Activated T-helper 1 cell treated with anti-CD3 and anti-CD28 coated beads, Interleukin-12 subunit alpha, Interleukin-12 subunit beta, Interleukin-2, Interleukin-4 antibody, amounts not matched to agents 30 ng/mL and 10 ng/mL and 1 ng/mL, durations not matched to agents 14 hours and 24 hours and 36 hours (primary cell): Measurements from ENCODE around the gene KCND3. TPM values are rescaled to one million over a fixed set of nuclear protein-coding genes. Genes with fewer than 3 reads are reported as not detected.
"Not testable (repeated sequence)": the region's sequence is repeated elsewhere in the genome, so short reads cannot be mapped to it uniquely, and the experiment has no call there.

Source experiments
- DNase-seq: peaks from one replicate; pipeline ENCODE4 v3.0.0; 2021; ENCODE audit warnings: low spot score
- H3K27ac Mint-ChIP-seq: one replicate; pipeline ENCODE4 v1.8.0; 2021; ENCODE audit warnings: mild to moderate bottlenecking, mixed read lengths
- H3K27me3 Mint-ChIP-seq: one replicate; pipeline ENCODE4 v1.8.0; 2022; ENCODE audit warnings: mild to moderate bottlenecking, moderate library complexity, mixed read lengths; ENCODE audit not compliant: insufficient read depth
- H3K36me3 Mint-ChIP-seq: one replicate; pipeline ENCODE4 v1.8.0; 2021; ENCODE audit warnings: low read depth, mixed read lengths
- H3K4me1 Mint-ChIP-seq: one replicate; pipeline ENCODE4 v1.8.0; 2021; ENCODE audit warnings: low read depth, mixed read lengths
- H3K4me3 Mint-ChIP-seq: one replicate; pipeline ENCODE4 v1.8.0; 2021; ENCODE audit warnings: mild to moderate bottlenecking, moderate library complexity, mixed read lengths
- H3K9me3 Mint-ChIP-seq: one replicate; pipeline ENCODE4 v1.8.0; 2021; ENCODE audit warnings: mixed read lengths
- intact Hi-C: fragments of 100-400 bp; cut with micrococcal nuclease; formaldehyde crosslinking; loops from one replicate; pipeline ENCODE4 v1.15.1; 2024
- total RNA-seq: library from RNA; stranded (reverse); gene quantifications from 2 replicates; pipeline ENCODE4 v1.2.3, GENCODE V29; 2022

KCND3 gene
- total RNA-seq, 1 donor from 2014 or later: not detected

- H3K9me3 Mint-ChIP-seq: no peaks in the 10 kb centered on the region
- H3K27ac Mint-ChIP-seq: no peak overlapping the region
- peaks cover 6% of the 10 kb centered on the region for H3K27me3 Mint-ChIP-seq
- no peaks in the 10 kb centered on the region for H3K36me3 Mint-ChIP-seq
- no peak for DNase-seq
- no peak overlapping the region for H3K4me3 Mint-ChIP-seq
- intact Hi-C loops: no loop called here
- no peaks in the 10 kb centered on the region for H3K4me1 Mint-ChIP-seq
These were observed 175.8 kb downstream of the KCND3 start for GRCh38 chr1:111813440-111814304.

GRCh38 chr1:111812306-111812705 is 177.2 kb downstream of the KCND3 start:
- Mint-ChIP-seq H3K36me3 (no peaks in the 10 kb centered on the region), H3K4me1 (no peaks in the 10 kb centered on the region), H3K27me3 (peaks cover 6% of the 10 kb centered on the region), H3K27ac (no peak overlapping the region), H3K9me3 (no peaks in the 10 kb centered on the region), H3K4me3 (no peak overlapping the region)
- no peak for DNase-seq
- intact Hi-C loops: no loop called here

GRCh38 chr1:111811891-111812290 is 177.6 kb downstream of the KCND3 start:
- Mint-ChIP-seq H3K36me3 (no peaks in the 10 kb centered on the region), H3K4me3 (no peak overlapping the region), H3K27ac (no peak overlapping the region), H3K4me1 (no peaks in the 10 kb centered on the region), H3K27me3 (peaks cover 5% of the 10 kb centered on the region), H3K9me3 (no peaks in the 10 kb centered on the region)
- intact Hi-C loops: no loop called here
- no peak for DNase-seq

- no peak overlapping the region for H3K27ac Mint-ChIP-seq
- no peak overlapping the region for H3K4me3 Mint-ChIP-seq
- no peaks in the 10 kb centered on the region for H3K27me3 Mint-ChIP-seq
- no peak for DNase-seq
- H3K36me3 Mint-ChIP-seq: no peaks in the 10 kb centered on the region
- no peaks in the 10 kb centered on the region for H3K9me3 Mint-ChIP-seq
- H3K4me1 Mint-ChIP-seq: no peaks in the 10 kb centered on the region
- intact Hi-C loops: no loop called here
These were observed 184.2 kb downstream of the KCND3 start for GRCh38 chr1:111805251-111805650.

GRCh38 chr1:111804776-111805175 is 184.7 kb downstream of the KCND3 start:
- intact Hi-C loops: no loop called here
- no peaks in the 10 kb centered on the region for H3K4me1 Mint-ChIP-seq
- no peaks in the 10 kb centered on the region for H3K9me3 Mint-ChIP-seq
- DNase-seq: no peak
- H3K36me3 Mint-ChIP-seq: no peaks in the 10 kb centered on the region
- no peak overlapping the region for H3K4me3 Mint-ChIP-seq
- no peak overlapping the region for H3K27ac Mint-ChIP-seq
- no peaks in the 10 kb centered on the region for H3K27me3 Mint-ChIP-seq

GRCh38 chr1:111803951-111804350 is 185.5 kb downstream of the KCND3 start:
- Mint-ChIP-seq H3K27ac (no peak overlapping the region), H3K4me1 (no peaks in the 10 kb centered on the region), H3K27me3 (no peaks in the 10 kb centered on the region), H3K36me3 (no peaks in the 10 kb centered on the region), H3K9me3 (no peaks in the 10 kb centered on the region), H3K4me3 (no peak overlapping the region)
- no peak for DNase-seq
- intact Hi-C loops: no loop called here

GRCh38 chr1:111802984-111803383 is 186.5 kb downstream of the KCND3 start:
- H3K4me1 Mint-ChIP-seq: no peaks in the 10 kb centered on the region
- no peak overlapping the region for H3K4me3 Mint-ChIP-seq
- no peaks in the 10 kb centered on the region for H3K27me3 Mint-ChIP-seq
- H3K36me3 Mint-ChIP-seq: no peaks in the 10 kb centered on the region
- no peaks in the 10 kb centered on the region for H3K9me3 Mint-ChIP-seq
- H3K27ac Mint-ChIP-seq: no peak overlapping the region
- intact Hi-C loops: no loop called here
- DNase-seq: no peak

GRCh38 chr1:111802110-111802509 is 187.4 kb downstream of the KCND3 start:
- H3K9me3 Mint-ChIP-seq: no peaks in the 10 kb centered on the region
- H3K27me3 Mint-ChIP-seq: no peaks in the 10 kb centered on the region
- no peak overlapping the region for H3K27ac Mint-ChIP-seq
- H3K4me1 Mint-ChIP-seq: no peaks in the 10 kb centered on the region
- intact Hi-C loops: no loop called here
- no peak for DNase-seq
- no peak overlapping the region for H3K4me3 Mint-ChIP-seq
- no peaks in the 10 kb centered on the region for H3K36me3 Mint-ChIP-seq

GRCh38 chr1:111801071-111801850 is 188.2 kb downstream of the KCND3 start:
- Mint-ChIP-seq H3K9me3 (no peaks in the 10 kb centered on the region), H3K27ac (no peak overlapping the region), H3K36me3 (no peaks in the 10 kb centered on the region), H3K4me1 (no peaks in the 10 kb centered on the region), H3K4me3 (no peak overlapping the region), H3K27me3 (no peaks in the 10 kb centered on the region)
- intact Hi-C loops: no loop called here
- DNase-seq: no peak

GRCh38 chr1:111799722-111800121 is 189.7 kb downstream of the KCND3 start:
- H3K36me3 Mint-ChIP-seq, intact Hi-C loops, H3K9me3 Mint-ChIP-seq, H3K27me3 Mint-ChIP-seq, DNase-seq, H3K27ac Mint-ChIP-seq, H3K4me3 Mint-ChIP-seq, H3K4me1 Mint-ChIP-seq: not testable (repeated sequence)

- H3K27ac Mint-ChIP-seq: no peak overlapping the region
- no peak for DNase-seq
- H3K4me3 Mint-ChIP-seq: no peak overlapping the region
- intact Hi-C loops: no loop called here
- H3K36me3 Mint-ChIP-seq: no peaks in the 10 kb centered on the region
- H3K4me1 Mint-ChIP-seq: no peaks in the 10 kb centered on the region
- no peaks in the 10 kb centered on the region for H3K9me3 Mint-ChIP-seq
- no peaks in the 10 kb centered on the region for H3K27me3 Mint-ChIP-seq
These were observed 190.9 kb downstream of the KCND3 start for GRCh38 chr1:111798580-111798979.

GRCh38 chr1:111795401-111795800 is 194.1 kb downstream of the KCND3 start:
- Mint-ChIP-seq H3K27me3 (peaks cover 7% of the 10 kb centered on the region), H3K36me3 (no peaks in the 10 kb centered on the region), H3K4me3 (no peak overlapping the region), H3K9me3 (no peaks in the 10 kb centered on the region), H3K4me1 (no peaks in the 10 kb centered on the region), H3K27ac (no peak overlapping the region)
- intact Hi-C loops: no loop called here
- DNase-seq: no peak

GRCh38 chr1:111793923-111794322 is 195.5 kb downstream of the KCND3 start:
- no peak for DNase-seq
- no peaks in the 10 kb centered on the region for H3K4me1 Mint-ChIP-seq
- intact Hi-C loops: no loop called here
- H3K27ac Mint-ChIP-seq: no peak overlapping the region
- H3K27me3 Mint-ChIP-seq: peaks cover 9% of the 10 kb centered on the region
- H3K4me3 Mint-ChIP-seq: no peak overlapping the region
- H3K9me3 Mint-ChIP-seq: no peaks in the 10 kb centered on the region
- H3K36me3 Mint-ChIP-seq: no peaks in the 10 kb centered on the region
